ENCODE measurements around the gene NRXN3. TPM values are rescaled to one million over a fixed set of nuclear protein-coding genes. Genes with fewer than 3 reads are reported as not detected.

NRXN3 gene
- polyA plus RNA-seq, 1 donor (not counting 4 experiments of a cell fraction or from before 2014, with no cell fraction given), result 0.89 TPM

GRCh38 chr14:79037593-79037992 is 867.4 kb downstream of the NRXN3 start:
- Histone ChIP-seq H3K9me3 (ENCODE audit: control insufficient read depth, low read depth, low read length) (peaks cover 4% of the 10 kb centered on the region), H3K27me3 (ENCODE audit: control insufficient read depth, extremely low read depth, insufficient read depth, low read length) (no peaks in the 10 kb centered on the region), H3K9me1 (ENCODE audit: control insufficient read depth, extremely low read depth, insufficient read depth, low read length) (no peaks in the 10 kb centered on the region), H3K36me3 (ENCODE audit: control insufficient read depth in 2 of 2, extremely low read depth in 1 of 2, insufficient read depth in 2 of 2, low read length in 2 of 2) (no peaks in the 10 kb centered on the region), H3K9ac (ENCODE audit: control insufficient read depth, extremely low read depth, insufficient read depth, low read length) (no peak overlapping the region), H3K4me3 (ENCODE audit: control insufficient read depth in 2 of 3, extremely low read depth in 1 of 3, insufficient read depth in 2 of 3, low read depth in 1 of 3, low read length in 3 of 3) (no peak overlapping the region), H3K79me2 (ENCODE audit: control insufficient read depth, insufficient read depth, low read length) (no peaks in the 10 kb centered on the region), H3K4me2 (ENCODE audit: control insufficient read depth, extremely low read depth, insufficient read depth, low read depth, low read length) (no peak overlapping the region), H3K4me1 (ENCODE audit: control insufficient read depth, extremely low read depth, insufficient read depth, low read length) (no peaks in the 10 kb centered on the region), H4K20me1 (ENCODE audit: control insufficient read depth, extremely low read depth, insufficient read depth, low read length) (no peaks in the 10 kb centered on the region), H3K27ac (ENCODE audit: control insufficient read depth, insufficient read depth, low read length) (no peak overlapping the region), H2AFZ (ENCODE audit: control insufficient read depth, low read length) (no peak overlapping the region)
- FAIRE-seq (no peak), DNase-seq (ENCODE audit: low read depth, low spot score) (no peak)
- dilution Hi-C loops (cut with MboI; ENCODE audit: extremely low pct_ligation_motif_present, low sequenced_read_pairs), result no loop called here
- TF ChIP-seq, protein P1, sequence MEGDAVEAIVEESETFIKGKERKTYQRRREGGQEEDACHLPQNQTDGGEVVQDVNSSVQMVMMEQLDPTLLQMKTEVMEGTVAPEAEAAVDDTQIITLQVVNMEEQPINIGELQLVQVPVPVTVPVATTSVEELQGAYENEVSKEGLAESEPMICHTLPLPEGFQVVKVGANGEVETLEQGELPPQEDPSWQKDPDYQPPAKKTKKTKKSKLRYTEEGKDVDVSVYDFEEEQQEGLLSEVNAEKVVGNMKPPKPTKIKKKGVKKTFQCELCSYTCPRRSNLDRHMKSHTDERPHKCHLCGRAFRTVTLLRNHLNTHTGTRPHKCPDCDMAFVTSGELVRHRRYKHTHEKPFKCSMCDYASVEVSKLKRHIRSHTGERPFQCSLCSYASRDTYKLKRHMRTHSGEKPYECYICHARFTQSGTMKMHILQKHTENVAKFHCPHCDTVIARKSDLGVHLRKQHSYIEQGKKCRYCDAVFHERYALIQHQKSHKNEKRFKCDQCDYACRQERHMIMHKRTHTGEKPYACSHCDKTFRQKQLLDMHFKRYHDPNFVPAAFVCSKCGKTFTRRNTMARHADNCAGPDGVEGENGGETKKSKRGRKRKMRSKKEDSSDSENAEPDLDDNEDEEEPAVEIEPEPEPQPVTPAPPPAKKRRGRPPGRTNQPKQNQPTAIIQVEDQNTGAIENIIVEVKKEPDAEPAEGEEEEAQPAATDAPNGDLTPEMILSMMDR (optimal IDR thresholded peaks at IDR 0.05 in 1 of 3, IDR thresholded peaks at IDR 0.05 in 1 of 3, conservative IDR thresholded peaks at IDR 0.05 in 1 of 3; ENCODE audit: extremely low read depth in 1 of 3, insufficient read depth in 2 of 3, low read length in 3 of 3), result no peak
- no peak for TF ChIP-seq EZH2 (IDR thresholded peaks at IDR 0.05; ENCODE audit: low read length)

GRCh38 chr14:79040790-79041189 is 870.6 kb downstream of the NRXN3 start:
- H3K4me1 ChIP-seq (ENCODE audit: control insufficient read depth, extremely low read depth, insufficient read depth, low read length), result peaks cover 14% of the 10 kb centered on the region
- peaks cover 4% of the 10 kb centered on the region for H3K9me3 ChIP-seq (ENCODE audit: control insufficient read depth, low read depth, low read length)
- no peak overlapping the region for H3K4me2 ChIP-seq (ENCODE audit: control insufficient read depth, extremely low read depth, insufficient read depth, low read depth, low read length)
- peak; percentile 36 for DNase-seq (ENCODE audit: low read depth, low spot score)
- no peak for TF ChIP-seq EZH2 (IDR thresholded peaks at IDR 0.05; ENCODE audit: low read length)
- TF ChIP-seq, protein P1 (optimal IDR thresholded peaks at IDR 0.05 in 1 of 3, IDR thresholded peaks at IDR 0.05 in 1 of 3, conservative IDR thresholded peaks at IDR 0.05 in 1 of 3; ENCODE audit: extremely low read depth in 1 of 3, insufficient read depth in 2 of 3, low read length in 3 of 3), result no peak
- no peaks in the 10 kb centered on the region for H4K20me1 ChIP-seq (ENCODE audit: control insufficient read depth, extremely low read depth, insufficient read depth, low read length)
- H3K36me3 ChIP-seq (ENCODE audit: control insufficient read depth in 2 of 2, extremely low read depth in 1 of 2, insufficient read depth in 2 of 2, low read length in 2 of 2), result no peaks in the 10 kb centered on the region
- no peaks in the 10 kb centered on the region for H3K27me3 ChIP-seq (ENCODE audit: control insufficient read depth, extremely low read depth, insufficient read depth, low read length)
- no peak for FAIRE-seq
- no peak overlapping the region for H3K27ac ChIP-seq (ENCODE audit: control insufficient read depth, insufficient read depth, low read length)
- H3K79me2 ChIP-seq (ENCODE audit: control insufficient read depth, insufficient read depth, low read length), result no peaks in the 10 kb centered on the region
- H3K4me3 ChIP-seq (ENCODE audit: control insufficient read depth in 2 of 3, extremely low read depth in 1 of 3, insufficient read depth in 2 of 3, low read depth in 1 of 3, low read length in 3 of 3), result no peak overlapping the region
- dilution Hi-C loops (cut with MboI; ENCODE audit: extremely low pct_ligation_motif_present, low sequenced_read_pairs), result no loop called here
- no peak overlapping the region for H3K9ac ChIP-seq (ENCODE audit: control insufficient read depth, extremely low read depth, insufficient read depth, low read length)
- H3K9me1 ChIP-seq (ENCODE audit: control insufficient read depth, extremely low read depth, insufficient read depth, low read length), result no peaks in the 10 kb centered on the region
- H2AFZ ChIP-seq (ENCODE audit: control insufficient read depth, low read length), result no peak overlapping the region
